Vagina (tissue), 2 donors: Measurements from ENCODE around the gene EFCAB6.

Experiments used
- CTCF ChIP-seq, 3 experiments: fragments of 450-650 bp in 2 of 3; fragments of 200-600 bp in 1 of 3; sonication (generic) in 1 of 3; IDR thresholded peaks; one replicate each; pipeline ENCODE4 v1.5.1; 2017 to 2019; ENCODE audit warnings: antibody characterized with exemption in 3 of 3, mild to moderate bottlenecking in 2 of 3, moderate library complexity in 2 of 3
- POLR2A ChIP-seq, 2 donors: fragments of 450-650 bp; IDR thresholded peaks; one replicate each; pipeline ENCODE4 v1.6.1; 2017; ENCODE audit warnings: antibody characterized with exemption in 2 of 2, mild to moderate bottlenecking in 2 of 2, moderate library complexity in 2 of 2
- POLR2AphosphoS5 ChIP-seq, 2 donors: sonication (generic); formaldehyde crosslinking; IDR thresholded peaks; one replicate each; pipeline ENCODE4 v1.9.0; 2017; ENCODE audit warnings: antibody characterized with exemption in 2 of 2, mild to moderate bottlenecking in 2 of 2, low read depth in 1 of 2; ENCODE audit not compliant: insufficient read depth in 1 of 2

- TF ChIP-seq CTCF (IDR thresholded peaks at IDR 0.05) (no peak), POLR2A (IDR thresholded peaks at IDR 0.05) (no peak), POLR2AphosphoS5 (IDR thresholded peaks at IDR 0.05; ENCODE audit: insufficient read depth in 1 of 2, low read depth in 1 of 2) (no peak)
Measured at GRCh38 chr22:43723816-43724215, 88.3 kb downstream of the EFCAB6 start.
